H1 (cell line): ENCODE results near the gene PDE6B. TPM values are rescaled to one million over a fixed set of nuclear protein-coding genes. Genes with fewer than 3 reads are reported as not detected.

ENCODE experiments used
- CTCF ChIA-PET: fragments of 300-600 bp; sonication (Branson Sonifier 250); formaldehyde crosslinking; loops from one replicate; lab custom pipeline; 2021; ENCODE audit not compliant: partially characterized antibody; lab: Charles Lee
- POLR2A ChIA-PET: fragments of 300-600 bp; sonication (Branson Sonifier 250); formaldehyde crosslinking; loops from one replicate; lab custom pipeline; 2021; ENCODE audit warnings: inconsistent platforms; ENCODE audit not compliant: partially characterized antibody; lab: Charles Lee
- DNase-seq, 2 experiments: peaks; one replicate each; pipeline versions ENCODE4 v3.0.0 to v3.0.0-alpha.2; 2010 to 2022; ENCODE audit warnings: low spot score in 2 of 2, low read depth in 1 of 2, mixed read lengths in 1 of 2
- FAIRE-seq: peaks from 2 replicates; lab custom pipeline; 2011; peaks lifted over from hg19 to GRCh38; lab: Jason Lieb, UNC
- H2AFZ ChIP-seq: 2 replicates; pipeline ENCODE4 v1.8.1; 2012; ENCODE audit warnings: low read length, inconsistent platforms
- H2AK5ac ChIP-seq: 2 replicates; pipeline ENCODE4 v1.6.1; 2013; ENCODE audit warnings: low read depth, low read length
- H2BK120ac ChIP-seq: replicated peaks from 2 replicates; pipeline ENCODE3; 2013; ENCODE audit warnings: low read depth, low read length, inconsistent platforms
- H2BK12ac ChIP-seq: 2 replicates; pipeline ENCODE4 v1.6.1; 2013; ENCODE audit warnings: low read depth, low read length
- H2BK15ac ChIP-seq: 2 replicates; pipeline ENCODE4 v1.6.1; 2013; ENCODE audit warnings: low read length
- H2BK20ac ChIP-seq: 2 replicates; pipeline ENCODE4 v1.6.1; 2013; ENCODE audit warnings: low read length
- H2BK5ac ChIP-seq: 2 replicates; pipeline ENCODE4 v1.6.1; 2013; ENCODE audit warnings: low read depth, low read length
- H3K14ac ChIP-seq: 2 replicates; pipeline ENCODE4 v1.6.1; 2013; ENCODE audit warnings: inconsistent platforms; ENCODE audit not compliant: insufficient read length
- H3K18ac ChIP-seq: 2 replicates; pipeline ENCODE4 v1.6.1; 2013; ENCODE audit warnings: low read length; ENCODE audit errors: extremely low read depth
- H3K23ac ChIP-seq: 2 replicates; pipeline ENCODE4 v1.6.1; 2013; ENCODE audit warnings: inconsistent platforms; ENCODE audit not compliant: insufficient read length
- H3K23me2 ChIP-seq: 2 replicates; pipeline ENCODE4 v1.6.1; 2013; ENCODE audit warnings: low read depth, low read length
- H3K27ac ChIP-seq: 2 replicates; pipeline ENCODE4 v1.6.1; 2011; ENCODE audit warnings: low read depth, low read length, inconsistent platforms
- H3K27me3 ChIP-seq, 4 experiments: replicated peaks in 1 of 4; 1 replicate in 1 of 4; 2 replicates in 3 of 4; pipeline versions ENCODE4 v1.6.1 to v1.8.1; 2011 to 2013; ENCODE audit warnings: low read length in 3 of 4, mild to moderate bottlenecking in 3 of 4, inconsistent platforms in 2 of 4, mixed read lengths in 2 of 4, moderate library complexity in 1 of 4; ENCODE audit not compliant: control insufficient read depth in 3 of 4, insufficient read depth in 3 of 4; ENCODE audit errors: extremely low read depth in 1 of 4
- H3K36me3 ChIP-seq, 4 experiments: 2 replicates each; pipeline versions ENCODE4 v1.6.1 to v1.8.1; 2011 to 2013; ENCODE audit warnings: mild to moderate bottlenecking in 4 of 4, low read length in 3 of 4, moderate library complexity in 2 of 4, control low read depth in 1 of 4, inconsistent platforms in 1 of 4; ENCODE audit not compliant: insufficient read depth in 4 of 4, control insufficient read depth in 2 of 4
- H3K4ac ChIP-seq: replicated peaks from 2 replicates; pipeline ENCODE3; 2013; ENCODE audit warnings: low read length, low read depth, mixed read lengths, inconsistent platforms; ENCODE audit not compliant: insufficient read length
- H3K4me1 ChIP-seq, 4 experiments: replicated peaks in 1 of 4; 1 replicate in 1 of 4; 2 replicates in 3 of 4; pipeline versions ENCODE4 v1.6.1 to v1.8.1; 2011 to 2013; ENCODE audit warnings: low read length in 3 of 4, inconsistent platforms in 2 of 4, mixed read lengths in 1 of 4; ENCODE audit not compliant: insufficient read depth in 4 of 4, control insufficient read depth in 3 of 4
- H3K4me2 ChIP-seq, 2 experiments: 2 replicates each; pipeline versions ENCODE4 v1.6.1 to v1.8.1; 2011 to 2013; ENCODE audit warnings: low read depth in 2 of 2, low read length in 2 of 2, control low read depth in 1 of 2, inconsistent platforms in 1 of 2, mild to moderate bottlenecking in 1 of 2; ENCODE audit not compliant: insufficient read depth in 1 of 2
- H3K4me3 ChIP-seq, 4 experiments: fragments of 200-600, 300-600 bp in 1 of 4; sonication (generic), shearing (Covaris generic), sonication (Bioruptor Twin) in 1 of 4; 2 replicates each; pipeline versions ENCODE4 v1.5.1 to v1.8.1; 2011 to 2016; ENCODE audit warnings: low read length in 4 of 4, low read depth in 3 of 4, control low read depth in 2 of 4, inconsistent platforms in 2 of 4, mild to moderate bottlenecking in 2 of 4, mixed read lengths in 1 of 4, moderate library complexity in 1 of 4; ENCODE audit not compliant: insufficient read depth in 2 of 4; ENCODE audit errors: extremely low read depth in 1 of 4
- H3K56ac ChIP-seq: replicated peaks from 2 replicates; pipeline ENCODE3; 2013; ENCODE audit warnings: low read depth, mild to moderate bottlenecking, mixed read lengths, low read length, inconsistent platforms; ENCODE audit not compliant: insufficient read length
- H3K79me1 ChIP-seq: 2 replicates; pipeline ENCODE4 v1.6.1; 2013; ENCODE audit warnings: low read depth, low read length, control low read depth
- H3K79me2 ChIP-seq, 2 experiments: 2 replicates each; pipeline versions ENCODE4 v1.6.1 to v1.8.1; 2012 to 2013; ENCODE audit warnings: low read length in 2 of 2, mild to moderate bottlenecking in 2 of 2, inconsistent platforms in 1 of 2; ENCODE audit not compliant: insufficient read depth in 2 of 2, control insufficient read depth in 1 of 2
- H3K9ac ChIP-seq, 4 experiments: replicated peaks in 1 of 4; 1 replicate in 1 of 4; 2 replicates in 3 of 4; pipeline versions ENCODE4 v1.6.1 to v1.8.1; 2011 to 2013; ENCODE audit warnings: low read depth in 3 of 4, low read length in 3 of 4, control low read depth in 2 of 4, mild to moderate bottlenecking in 2 of 4, moderate library complexity in 2 of 4, inconsistent platforms in 1 of 4; ENCODE audit errors: extremely low read depth in 1 of 4
- H3K9me3 ChIP-seq, 2 experiments: 2 replicates each; pipeline versions ENCODE4 v1.6.1 to v1.8.1; 2012 to 2013; ENCODE audit warnings: mild to moderate bottlenecking in 2 of 2, moderate library complexity in 2 of 2, control low read depth in 1 of 2, inconsistent platforms in 1 of 2, low read depth in 1 of 2, low read length in 1 of 2, mixed read lengths in 1 of 2; ENCODE audit not compliant: insufficient read depth in 2 of 2
- H4K20me1 ChIP-seq, 2 experiments: replicated peaks in 1 of 2; 2 replicates each; pipeline versions ENCODE3 to v1.8.1; 2011 to 2013; ENCODE audit warnings: inconsistent platforms in 2 of 2, low read length in 2 of 2, mild to moderate bottlenecking in 1 of 2; ENCODE audit not compliant: insufficient read depth in 2 of 2, control insufficient read depth in 1 of 2
- H4K5ac ChIP-seq: 2 replicates; pipeline ENCODE4 v1.6.1; 2013; ENCODE audit warnings: low read length, low read depth, mixed read lengths, inconsistent platforms; ENCODE audit not compliant: insufficient read length
- H4K8ac ChIP-seq: 2 replicates; pipeline ENCODE4 v1.8.0; 2013; ENCODE audit warnings: mild to moderate bottlenecking, moderate library complexity, low read length, inconsistent platforms; ENCODE audit not compliant: insufficient read depth; ENCODE audit errors: extremely low read depth
- H4K91ac ChIP-seq: replicated peaks from 2 replicates; pipeline ENCODE3; 2013; ENCODE audit warnings: low read length, mixed read lengths, inconsistent platforms; ENCODE audit not compliant: insufficient read length
- BACH1 ChIP-seq: IDR thresholded peaks from 2 replicates; pipeline ENCODE4 v1.6.1; 2012; ENCODE audit warnings: low read length, improper control_type of control experiment
- BCL11A ChIP-seq, 2 experiments: IDR thresholded peaks; one replicate each; pipeline ENCODE4 v1.6.1; 2011; ENCODE audit warnings: low read depth in 2 of 2, low read length in 2 of 2, mild to moderate bottlenecking in 2 of 2
- CBX8 ChIP-seq: fragments of 300-800, 300-1000 bp; sonication (generic); IDR thresholded peaks from 2 replicates; pipeline ENCODE4 v1.7.1; 2016; ENCODE audit warnings: low read depth, low read length, borderline replicate concordance
- CHD2 ChIP-seq: IDR thresholded peaks from 2 replicates; pipeline ENCODE4 v1.6.1; 2012; ENCODE audit warnings: low read length, improper control_type of control experiment
- CREB1 ChIP-seq: IDR thresholded peaks from 2 replicates; pipeline ENCODE4 v1.6.1; 2012; ENCODE audit warnings: inconsistent platforms
- GABPA ChIP-seq: IDR thresholded peaks from 2 replicates; pipeline ENCODE4 v1.6.1; 2011; ENCODE audit warnings: mild to moderate bottlenecking, low read length, moderate library complexity, borderline replicate concordance; ENCODE audit not compliant: insufficient read depth
- HDAC2 ChIP-seq, 2 experiments: fragments of 300-600 bp in 1 of 2; sonication (generic) in 1 of 2; IDR thresholded peaks; 2 replicates each; pipeline ENCODE4 v1.6.1; 2011 to 2012; ENCODE audit warnings: low read depth in 2 of 2, low read length in 2 of 2, mild to moderate bottlenecking in 2 of 2, moderate library complexity in 2 of 2, borderline replicate concordance in 1 of 2, inconsistent platforms in 1 of 2
- KDM4A ChIP-seq: IDR thresholded peaks from one replicate; pipeline ENCODE4 v1.7.1; 2012; ENCODE audit warnings: low read depth, mild to moderate bottlenecking, moderate library complexity, low read length, inconsistent platforms; ENCODE audit not compliant: severe bottlenecking
- NRF1 ChIP-seq: IDR thresholded peaks from 2 replicates; pipeline ENCODE4 v1.6.1; 2011; ENCODE audit warnings: mild to moderate bottlenecking, low read depth, low read length, improper control_type of control experiment
- POLR2AphosphoS5 ChIP-seq: IDR thresholded peaks from 2 replicates; pipeline ENCODE4 v1.6.1; 2011; ENCODE audit warnings: low read depth, low read length
- RFX5 ChIP-seq: IDR thresholded peaks from 2 replicates; pipeline ENCODE4 v1.6.1; 2011; ENCODE audit warnings: low read depth, low read length, improper control_type of control experiment, borderline replicate concordance
- SIRT6 ChIP-seq: IDR thresholded peaks from one replicate; pipeline ENCODE4 v1.7.1; 2012; ENCODE audit warnings: low read length, inconsistent platforms
- TAF7 ChIP-seq: optimal IDR thresholded peaks from 2 replicates; pipeline ENCODE3; 2011; ENCODE audit warnings: low read depth, mild to moderate bottlenecking, inconsistent platforms, low read length, moderate library complexity, borderline replicate concordance
- TBP ChIP-seq: IDR thresholded peaks from 2 replicates; pipeline ENCODE4 v1.6.1; 2011; ENCODE audit warnings: low read depth, low read length, improper control_type of control experiment
- ZNF274 ChIP-seq: IDR thresholded peaks from 2 replicates; pipeline ENCODE4 v1.7.0; 2012; ENCODE audit warnings: low read length, borderline replicate concordance; ENCODE audit errors: extremely low read depth
- WGBS, 2 experiments: shearing (Covaris generic) in 1 of 2; methylation state at CpG; one replicate each; pipeline versions ENCODE4 v1.1.6 to v1.1.7; 2013 to 2015; ENCODE audit warnings: low lambda C conversion rate in 2 of 2, mixed read lengths in 2 of 2, inconsistent platforms in 1 of 2, low coverage in 1 of 2, missing lambda C conversion rate in 1 of 2; ENCODE audit not compliant: insufficient replicate concordance in 2 of 2, insufficient coverage in 1 of 2, insufficient read length in 1 of 2; ENCODE audit errors: extremely low coverage in 1 of 2, missing lambda C conversion rate in 1 of 2; 5-methylcytosine and 5-hydroxymethylcytosine counted together
- polyA plus RNA-seq, 7 experiments: library from polyadenylated mRNA; depleted of rRNA in 3 of 7; stranded (reverse) in 5 of 7; unstranded in 2 of 7; fragments of >200 nt in 5 of 7; fragments of 200-250 nt in 2 of 7; gene quantifications; 1 replicate in 5 of 7; 2 replicates in 1 of 7; 4 replicates in 1 of 7; pipeline versions ENCODE4 v1.2.1 to v1.2.3, GENCODE V29; 2011 to 2013; ENCODE audit warnings: missing spikeins in 2 of 7, mixed read lengths in 2 of 7
- total RNA-seq: library from RNA; stranded (reverse); fragmentation: NEBNext Ultra II Directional; extraction: Animal tissue kit (Norgen Biotek cat#: 25700); gene quantifications from 2 replicates; pipeline ENCODE4 v1.2.1, GENCODE V29; 2021

PDE6B gene
- total and polyA plus RNA-seq, 2 of the 8 experiments (the other 6 are each of a cell fraction or from before 2014, with no cell fraction given): 4.1 to 8.4 TPM

DNA sequence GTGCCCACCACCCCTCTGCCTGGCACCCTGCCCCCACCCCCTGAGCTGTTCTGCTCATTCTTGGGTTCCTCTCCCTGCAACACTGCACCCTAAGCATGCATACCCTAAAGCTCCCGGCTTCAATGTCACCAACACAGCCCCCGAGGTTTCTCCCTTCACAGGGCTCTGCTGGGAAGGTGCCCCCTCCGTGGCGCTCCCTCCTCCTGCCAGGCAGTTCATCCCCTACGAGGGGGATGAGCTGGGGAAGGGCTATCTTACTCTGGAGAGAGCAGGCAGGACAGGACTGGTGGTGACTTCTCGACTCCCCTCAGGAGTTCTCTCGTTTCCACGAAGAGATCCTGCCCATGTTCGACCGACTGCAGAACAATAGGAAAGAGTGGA, 42.2 kb downstream of the PDE6B start:
- no peak overlapping the region for H3K9ac ChIP-seq
- H2BK20ac ChIP-seq: no peak overlapping the region
- H3K4me1 ChIP-seq: no peaks in the 10 kb centered on the region; a peak in 1 of 7 replicates
- no peaks in the 10 kb centered on the region for H3K27me3 ChIP-seq
- no peak overlapping the region for H4K91ac ChIP-seq
- H3K14ac ChIP-seq: no peak overlapping the region
- peaks cover 3% of the 10 kb centered on the region; the same call in 1 of the 2 replicates for H3K23me2 ChIP-seq
- H4K8ac ChIP-seq: no peak overlapping the region; the same call in 1 of the 2 replicates
- no peak overlapping the region for H3K4me2 ChIP-seq
- FAIRE-seq (no peak), DNase-seq (no peak)
- H3K79me1 ChIP-seq: no peaks in the 10 kb centered on the region
- H2AFZ ChIP-seq: no peak overlapping the region
- no peak overlapping the region for H2BK15ac ChIP-seq
- ChIA-PET POLR2A (interaction anchor here (1.1 to 4.9 kb wide), 5 partner anchors 8 to 144 kb away, joined by 3 to 25 read pairs (median 7); no protein-coding TSS in a partner anchor), CTCF (interaction anchor here (0.6 to 1.6 kb wide), 2 partner anchors 16 to 18 kb away, joined by 3 to 4 read pairs; no protein-coding TSS in a partner anchor)
- H2BK120ac ChIP-seq: no peak overlapping the region
- 77% methylated on average over 10 of the region's 10 CpGs; no CpG with 5 or more reads in 1 of the 2 experiments for WGBS, 2 experiments
- H4K20me1 ChIP-seq: peaks cover 3 to 7% of the 10 kb centered on the region in 2 experiments
- H3K9me3 ChIP-seq: no peaks in the 10 kb centered on the region
- H2AK5ac ChIP-seq: no peak overlapping the region
- H4K5ac ChIP-seq: no peak overlapping the region
- no peak overlapping the region for H3K4ac ChIP-seq
- no peaks in the 10 kb centered on the region for H3K79me2 ChIP-seq
- H3K36me3 ChIP-seq: peaks cover 8 to 20% (median 11%) of the 10 kb centered on the region in 4 experiments
- H3K56ac ChIP-seq: no peak overlapping the region
- H2BK5ac ChIP-seq: no peak overlapping the region
- no peak overlapping the region for H2BK12ac ChIP-seq
- H3K23ac ChIP-seq: no peak overlapping the region
- no peak overlapping the region for H3K18ac ChIP-seq
- no peak overlapping the region for H3K27ac ChIP-seq
- H3K4me3 ChIP-seq: no peak overlapping the region
- TF ChIP-seq NRF1: no peak
- no peak for TF ChIP-seq BCL11A (IDR thresholded peaks at IDR 0.05; ENCODE audit: low read depth in 2 of 2, low read length in 2 of 2)
- TF ChIP-seq ZNF274: no peak
- no peak for TF ChIP-seq KDM4A
- TF ChIP-seq CBX8: no peak
- no peak for TF ChIP-seq CREB1
- no peak for TF ChIP-seq CHD2
- TF ChIP-seq HDAC2 (IDR thresholded peaks at IDR 0.05; ENCODE audit: borderline replicate concordance in 1 of 2, low read depth in 2 of 2, low read length in 2 of 2): no peak
- TF ChIP-seq TAF7: no peak
- no peak for TF ChIP-seq RFX5
- TF ChIP-seq SIRT6: no peak
- no peak for TF ChIP-seq BACH1
- TF ChIP-seq POLR2AphosphoS5: no peak
- TF ChIP-seq GABPA: no peak
- TF ChIP-seq TBP: no peak
